GM18519 (cell line): ENCODE data around the gene CRB1.
"Not testable (repeated sequence)": the region's sequence is repeated elsewhere in the genome, so short reads cannot be mapped to it uniquely, and the experiment has no call there.

Experiments
- ATAC-seq: cut with Tn5 transposase; IDR thresholded peaks from one replicate; pipeline ENCODE4 v1.9.1; 2021; ENCODE audit warnings: mild to moderate bottlenecking, moderate library complexity; ENCODE audit not compliant: unreplicated experiment, low FRiP score

CRB1 gene

DNA sequence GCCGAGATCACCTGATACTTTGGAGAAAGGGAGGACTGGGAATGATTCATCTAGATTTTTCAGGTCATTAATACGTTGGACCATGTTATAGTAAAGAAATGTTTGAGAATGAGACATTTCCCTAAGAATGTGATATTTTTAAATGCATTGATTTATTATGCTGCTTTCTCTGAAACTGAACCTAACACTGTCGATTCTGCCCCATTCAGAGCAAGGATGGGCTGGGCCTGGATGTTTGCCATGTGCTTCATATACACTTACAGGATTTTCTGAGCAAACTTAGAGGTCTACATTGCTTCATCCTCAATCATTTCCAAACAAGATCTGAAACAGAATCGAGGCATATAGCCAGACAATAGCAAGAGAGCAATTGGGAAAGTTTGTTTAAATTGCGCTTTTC lies 183.3 kb downstream of the CRB1 start:
- no peak for ATAC-seq

DNA sequence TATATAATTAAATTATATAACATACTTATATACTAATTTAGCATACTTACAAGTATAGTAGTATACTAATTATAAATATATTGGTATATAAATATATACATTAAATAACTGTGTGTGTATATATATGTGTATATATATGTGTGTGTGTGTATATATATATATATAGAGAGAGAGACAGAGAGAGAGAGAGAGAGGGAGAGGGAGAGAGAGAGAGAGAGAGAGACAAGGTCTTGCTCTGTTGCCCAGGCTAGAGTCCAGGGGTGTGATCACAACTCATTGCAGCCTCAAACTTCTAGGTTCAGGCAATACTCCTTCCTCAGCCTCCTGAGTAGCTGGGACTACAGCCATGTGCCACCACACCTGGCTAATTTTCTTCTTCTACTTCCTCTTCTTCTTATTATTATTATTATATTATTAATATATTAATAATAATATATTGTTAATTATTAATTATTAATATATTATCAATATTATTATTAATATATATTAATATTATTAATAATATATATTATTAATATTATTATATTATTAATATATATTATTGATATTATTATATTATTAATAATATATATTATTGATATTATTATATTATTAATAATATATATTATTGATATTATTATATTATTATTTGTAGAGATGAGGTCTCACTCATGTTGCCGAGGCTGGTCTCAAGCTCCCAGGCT lies 185.5 kb downstream of the CRB1 start:
- no peak for ATAC-seq

DNA sequence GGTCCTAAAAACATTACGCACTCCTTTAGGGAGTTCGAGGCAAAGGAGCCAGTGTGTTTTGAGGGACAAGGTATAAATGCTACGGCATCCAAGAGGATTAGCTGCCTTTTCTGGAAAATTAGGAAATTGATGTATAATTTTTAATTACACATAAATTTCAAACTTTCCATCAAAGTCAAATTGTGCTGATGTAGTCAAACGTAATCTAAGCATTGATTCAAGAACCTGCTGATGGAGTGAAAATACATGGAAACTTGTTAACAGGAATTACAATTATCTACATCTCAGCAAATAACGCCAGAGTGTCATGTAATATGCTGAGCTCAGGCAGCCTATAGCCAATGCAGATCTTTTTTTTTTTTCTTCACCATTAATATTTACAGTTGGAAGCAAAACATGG lies 194.5 kb downstream of the CRB1 start:
- no peak for ATAC-seq

DNA sequence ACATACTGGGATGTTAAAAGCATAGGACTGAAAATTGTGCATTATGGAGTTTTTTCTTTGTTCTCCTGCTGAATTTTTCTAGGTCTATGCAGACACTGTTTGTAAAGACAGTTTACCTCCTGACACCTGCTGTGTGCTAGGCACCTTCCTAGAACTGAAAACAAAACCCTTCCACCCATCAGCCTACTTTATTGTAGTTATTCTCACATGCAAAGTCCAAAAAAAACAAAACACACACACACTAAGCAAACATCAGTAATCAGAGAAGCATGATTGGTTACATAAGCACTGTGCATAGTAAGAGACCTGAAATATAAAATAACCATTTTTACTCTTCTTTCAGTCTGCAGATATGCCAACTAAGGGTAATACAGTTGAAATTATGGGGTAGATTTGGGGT lies 195.1 kb downstream of the CRB1 start:
- no peak for ATAC-seq

DNA sequence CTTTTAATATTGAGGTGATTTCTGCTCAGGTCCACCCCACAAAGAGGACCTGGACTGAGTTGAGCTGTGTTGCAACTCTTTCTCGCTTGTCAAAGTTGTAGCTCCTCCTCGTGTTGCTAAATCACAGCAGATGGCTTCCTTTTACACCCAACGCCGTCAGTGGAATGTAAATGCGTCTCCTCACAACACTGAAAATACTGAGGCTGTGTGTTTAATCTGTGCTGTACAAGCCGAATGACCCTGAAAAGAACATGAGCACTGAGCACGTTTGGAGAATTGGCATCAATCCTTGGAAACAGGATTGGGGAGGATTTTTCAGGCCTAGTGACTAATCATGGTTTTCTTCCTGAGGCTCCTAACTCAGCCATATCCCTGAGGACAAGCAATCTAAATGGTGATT lies 196.0 kb downstream of the CRB1 start:
- ATAC-seq = no peak

DNA sequence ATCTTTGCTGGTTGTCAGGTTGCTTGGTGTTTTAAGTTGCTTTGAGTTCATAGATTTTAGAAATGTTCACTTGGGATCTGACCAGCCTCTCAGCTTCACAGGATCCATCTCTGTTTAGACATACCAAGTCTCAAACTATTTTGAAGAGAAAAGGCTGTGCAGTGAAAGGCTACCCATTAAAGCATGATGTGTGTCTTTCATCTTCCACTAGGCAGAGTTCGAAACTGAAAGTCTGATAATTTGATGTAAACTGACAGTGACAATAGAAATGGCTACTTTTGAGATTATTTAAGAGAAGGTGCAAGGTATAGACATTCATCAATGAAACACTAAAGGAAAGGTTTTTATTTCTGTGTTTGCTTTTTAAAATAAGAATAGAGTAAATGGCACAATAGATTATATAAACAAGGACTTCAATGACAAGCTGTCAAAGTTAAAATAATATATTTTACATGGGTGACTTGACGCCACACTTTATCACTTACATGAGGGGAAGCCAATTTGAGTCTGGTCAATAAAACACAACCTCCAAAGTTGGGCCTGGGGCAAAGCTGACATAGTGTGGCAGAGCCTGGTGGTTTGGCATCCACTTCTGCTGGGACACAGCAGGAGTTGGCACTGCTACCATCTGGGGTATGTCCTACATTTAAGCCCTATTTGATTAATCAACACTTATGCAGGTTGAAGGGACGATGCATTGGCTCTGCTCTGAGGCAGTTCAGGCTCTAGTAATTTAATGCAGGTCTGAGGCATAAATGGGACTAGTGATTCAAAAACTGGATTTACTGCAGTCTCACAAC lies 197.7 kb downstream of the CRB1 start:
- ATAC-seq = no peak

DNA sequence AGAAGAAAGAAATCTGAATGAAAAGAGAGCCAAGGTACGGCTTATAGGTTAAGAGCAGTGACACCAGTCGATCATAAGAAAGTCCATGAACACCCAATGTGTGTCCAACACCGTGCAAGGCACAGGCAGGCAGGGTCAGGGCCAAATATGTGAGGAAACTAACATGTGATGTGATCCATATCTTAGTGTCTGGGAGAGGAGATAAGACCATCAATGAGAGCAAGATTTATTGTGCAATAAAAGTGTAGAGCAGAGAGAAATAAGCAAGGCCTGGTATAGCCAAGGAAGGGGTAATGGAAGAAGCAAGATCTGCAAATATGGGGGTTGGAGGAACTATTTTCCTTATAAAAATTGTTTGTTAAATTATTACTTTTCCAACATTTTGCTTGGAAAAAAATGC lies 198.8 kb downstream of the CRB1 start:
- no peak for ATAC-seq

DNA sequence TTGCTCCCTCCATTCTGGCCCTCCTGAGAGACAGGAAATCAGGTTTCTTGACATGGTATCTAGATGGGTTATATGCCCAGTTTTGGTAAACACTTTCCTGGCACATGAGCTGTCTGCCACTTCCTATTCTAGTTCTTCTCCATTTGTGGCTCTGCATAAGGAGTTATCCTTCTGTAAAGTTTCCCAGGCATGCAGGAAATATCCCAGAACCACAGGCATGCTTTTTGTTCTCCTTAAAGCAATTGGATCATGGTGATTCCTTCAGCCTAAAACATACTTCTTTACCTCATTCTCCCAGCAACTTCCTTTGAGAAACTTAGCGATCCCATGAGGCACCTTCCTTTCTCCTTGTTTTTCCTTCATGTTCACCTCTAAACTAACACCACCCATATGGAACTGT lies 199.8 kb downstream of the CRB1 start:
- no peak for ATAC-seq

DNA sequence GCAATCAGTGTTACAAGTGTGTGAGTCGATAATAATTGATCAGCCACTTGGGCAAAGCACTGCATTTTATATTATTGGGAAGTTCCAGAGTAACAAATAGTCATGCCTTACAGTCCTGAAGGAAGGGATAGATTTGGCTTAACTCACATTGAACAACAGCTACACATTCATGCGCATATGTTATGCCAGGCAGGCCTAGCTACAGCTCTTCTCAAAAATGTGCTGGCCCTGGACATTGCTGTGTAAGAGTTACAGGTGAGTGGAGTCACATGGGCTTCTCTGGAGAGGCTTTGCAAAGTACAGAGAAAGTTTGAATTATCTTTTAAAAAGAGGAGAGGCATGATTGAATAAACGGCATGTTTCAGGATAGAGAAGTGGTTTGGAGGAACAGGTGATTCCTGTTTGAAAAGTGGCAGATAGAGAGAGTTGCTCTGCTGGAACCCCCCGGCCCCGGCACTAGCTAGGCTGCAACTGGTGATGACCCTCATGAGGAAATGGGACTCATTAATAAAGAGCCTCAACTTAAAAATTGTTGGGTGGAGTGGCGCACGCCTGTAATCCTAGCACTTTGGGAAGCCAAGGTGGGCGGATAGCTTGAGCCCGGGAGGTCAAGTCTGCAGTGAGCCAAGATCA lies 200.6 kb downstream of the CRB1 start:
- ATAC-seq = no peak

DNA sequence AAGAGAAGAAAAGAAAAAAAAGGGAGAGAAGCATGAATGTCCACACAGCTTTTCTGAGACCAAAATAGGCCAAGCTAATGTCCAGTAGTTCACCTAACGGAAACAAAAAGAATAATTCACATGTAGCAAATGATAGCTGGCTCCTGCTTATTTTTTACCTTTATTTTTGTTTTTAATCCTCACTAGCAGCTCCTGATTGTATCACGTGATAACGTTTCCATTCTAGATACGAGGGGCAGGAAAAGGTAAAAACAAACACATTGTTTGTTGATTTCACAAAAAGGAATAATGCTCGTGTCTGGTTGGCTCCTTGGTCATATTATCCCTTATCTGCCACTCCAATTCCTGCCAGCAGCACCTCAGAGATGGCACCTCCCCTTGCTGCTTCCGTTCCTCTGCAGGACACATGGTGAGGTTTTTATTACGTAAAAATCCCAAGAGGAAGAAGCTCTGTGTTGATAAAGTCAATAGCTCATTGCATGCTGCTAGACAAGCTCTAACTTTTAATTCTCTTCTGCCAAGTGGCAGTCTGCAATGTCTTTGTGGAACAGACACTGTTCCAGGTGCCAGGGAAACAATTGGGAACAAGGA lies 201.7 kb downstream of the CRB1 start:
- ATAC-seq = no peak

DNA sequence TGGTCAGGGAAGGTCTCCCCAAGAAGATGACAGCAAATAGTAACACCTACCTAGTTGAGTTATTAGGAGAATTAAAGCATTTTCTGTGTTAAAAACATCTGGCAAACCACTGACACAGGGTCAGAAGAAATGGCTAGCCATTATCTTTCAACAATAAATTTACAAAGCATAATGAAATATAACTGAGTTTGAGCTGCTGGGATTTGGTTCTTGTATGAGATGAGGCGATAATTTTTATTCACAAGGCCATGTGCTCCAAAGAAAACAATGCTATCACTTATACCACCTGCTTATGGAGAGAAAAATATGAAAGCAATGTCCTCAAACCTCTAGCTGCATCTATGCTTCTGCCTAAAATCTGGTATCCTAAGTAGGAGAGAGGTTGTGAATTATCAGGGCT lies 202.3 kb downstream of the CRB1 start:
- no peak for ATAC-seq

DNA sequence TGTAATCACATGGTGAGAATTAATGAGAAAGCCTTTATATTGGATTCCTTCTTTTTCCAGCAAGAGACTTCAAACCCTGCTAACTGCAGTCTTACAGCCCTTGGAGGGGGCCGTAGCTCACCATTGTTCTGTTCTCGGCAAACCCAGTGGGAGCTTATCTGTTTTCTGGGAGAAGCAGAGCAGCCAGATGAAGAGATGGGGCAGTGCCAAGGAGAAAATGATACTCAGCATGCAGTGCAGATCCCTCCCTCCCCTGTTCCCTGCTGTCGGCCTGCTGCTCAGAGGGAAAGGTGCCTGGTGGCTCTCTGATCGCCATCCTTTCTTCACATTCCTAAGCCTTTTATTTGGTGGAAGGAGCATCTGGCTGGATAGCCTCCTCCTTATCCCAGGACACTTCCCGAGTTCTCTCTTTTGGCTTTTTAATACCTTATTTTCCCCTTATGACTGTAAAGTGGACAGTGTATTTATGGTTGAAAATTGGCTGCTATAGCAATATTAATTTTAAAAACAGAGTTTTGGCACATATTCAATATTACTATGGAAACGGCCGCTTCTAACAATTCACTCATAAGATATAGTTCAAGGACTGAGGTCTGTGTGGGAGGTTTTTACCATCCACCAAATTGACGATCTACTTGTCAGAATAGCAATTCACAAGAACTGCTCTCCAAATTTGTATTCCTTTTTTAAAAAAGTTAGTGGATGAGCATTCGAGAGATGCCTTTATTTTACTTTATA lies 203.4 kb downstream of the CRB1 start:
- ATAC-seq = no peak

DNA sequence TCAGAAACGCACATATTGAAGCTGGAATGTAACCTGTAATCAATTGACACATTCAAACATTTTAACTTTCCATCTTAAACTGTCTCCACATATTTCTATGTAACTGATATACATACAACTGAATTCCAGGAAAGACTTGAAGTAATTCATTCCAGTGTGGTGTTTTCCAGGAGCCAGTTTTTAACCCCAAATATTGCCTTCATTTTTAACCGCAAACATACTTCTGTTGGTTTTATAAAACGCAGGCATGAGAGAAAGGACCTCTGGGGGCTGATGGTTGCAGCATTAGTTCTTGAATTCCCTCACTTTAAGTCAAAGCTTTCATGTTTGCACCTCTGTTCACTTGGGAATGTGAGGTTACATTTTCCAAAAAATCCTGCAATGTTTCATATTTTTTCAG lies 204.1 kb downstream of the CRB1 start:
- no peak for ATAC-seq

DNA sequence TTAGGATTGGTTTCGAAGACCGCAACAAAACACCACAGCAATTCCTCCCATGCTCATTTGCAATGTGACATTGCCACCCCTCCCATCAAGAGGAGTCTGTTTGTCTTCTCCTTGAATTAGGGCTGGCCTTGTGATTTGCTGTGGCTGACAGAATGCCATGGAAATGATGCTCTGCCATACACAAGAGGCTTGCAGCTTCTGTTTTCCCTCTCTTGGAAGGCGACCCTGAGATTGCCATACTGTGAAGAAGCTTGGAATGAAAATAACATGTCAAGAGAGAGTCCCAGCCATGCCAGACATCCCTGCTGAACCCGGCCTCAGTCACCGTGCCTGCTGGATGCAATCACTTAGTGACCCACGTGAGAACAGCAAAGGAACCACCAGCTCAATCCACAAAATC lies 212.4 kb downstream of the CRB1 start:
- no peak for ATAC-seq

DNA sequence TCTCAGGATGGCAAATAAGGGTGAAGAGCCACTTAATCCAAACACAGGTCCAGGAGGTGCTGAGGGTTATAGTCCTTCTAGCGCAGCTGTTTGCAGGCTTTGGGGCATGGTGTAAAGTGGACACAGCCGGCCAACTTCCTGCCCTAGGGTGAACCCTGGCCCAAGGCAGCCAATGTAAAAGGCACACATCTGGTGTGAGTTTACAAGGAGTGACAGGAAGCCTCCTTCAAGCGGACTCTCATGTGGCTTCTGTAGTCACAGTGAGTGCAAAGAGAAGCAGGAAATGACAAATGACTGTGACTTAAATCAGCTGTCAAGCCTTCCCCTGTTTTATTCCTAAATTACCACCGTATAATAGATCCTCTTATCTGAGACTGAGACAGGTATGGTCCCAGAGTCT lies 213.0 kb downstream of the CRB1 start:
- ATAC-seq = no peak

DNA sequence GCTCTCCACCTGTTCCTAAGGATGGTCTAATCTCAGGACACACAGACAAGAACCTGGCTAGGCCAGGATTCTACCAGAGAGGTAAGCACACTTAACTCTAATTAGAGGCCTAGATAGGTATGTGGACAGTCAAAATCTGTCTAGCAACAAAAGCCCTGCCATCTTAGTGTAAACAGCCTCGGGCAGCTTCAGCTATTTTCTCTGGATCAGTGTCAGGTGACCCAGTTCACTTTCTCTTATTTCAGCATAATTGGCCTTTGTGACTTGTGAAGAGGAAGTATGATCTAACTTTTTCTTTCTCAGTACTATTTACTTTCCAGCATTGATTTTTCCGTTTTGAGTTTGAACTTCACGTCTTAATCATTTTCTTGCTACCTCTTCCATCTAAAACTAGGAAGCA lies 217.7 kb downstream of the CRB1 start:
- no peak for ATAC-seq

DNA sequence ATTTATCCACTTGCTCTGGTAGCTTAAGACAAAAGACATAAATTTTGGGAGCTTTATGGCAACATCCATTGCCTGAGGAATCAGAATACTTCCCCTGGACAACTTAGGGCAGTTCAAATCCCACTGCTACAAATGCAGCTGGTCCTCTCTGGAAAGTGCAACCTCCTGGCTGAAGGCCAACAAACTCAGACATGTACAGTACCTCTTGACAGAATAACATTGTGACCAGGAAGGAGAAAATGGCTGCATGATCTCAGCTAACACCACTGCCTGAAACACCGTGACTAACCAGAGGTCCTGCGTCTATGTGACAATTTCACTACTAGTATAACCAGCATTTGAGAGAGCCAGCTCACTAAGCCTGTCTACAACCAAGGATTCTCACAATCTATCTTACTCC lies 218.9 kb downstream of the CRB1 start:
- ATAC-seq = no peak

DNA sequence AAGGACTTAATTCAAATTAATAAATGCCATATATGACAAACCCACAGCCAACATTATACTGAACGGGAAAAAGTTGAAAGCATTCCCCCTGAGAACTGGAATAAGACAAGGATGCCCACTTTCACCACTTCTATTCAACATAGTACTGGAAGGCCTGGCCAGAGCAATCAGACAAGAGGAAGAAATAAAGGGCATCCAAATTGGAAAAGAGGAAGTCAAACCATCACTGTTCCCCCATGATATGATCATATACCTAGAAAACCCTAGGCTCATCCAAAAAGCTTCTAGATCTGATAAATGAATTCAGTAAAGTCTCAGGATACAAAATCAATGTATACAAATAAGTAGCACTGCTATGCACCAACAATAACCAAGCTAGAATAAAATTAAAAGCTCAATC lies 223.5 kb downstream of the CRB1 start:
- ATAC-seq = not testable (repeated sequence)

DNA sequence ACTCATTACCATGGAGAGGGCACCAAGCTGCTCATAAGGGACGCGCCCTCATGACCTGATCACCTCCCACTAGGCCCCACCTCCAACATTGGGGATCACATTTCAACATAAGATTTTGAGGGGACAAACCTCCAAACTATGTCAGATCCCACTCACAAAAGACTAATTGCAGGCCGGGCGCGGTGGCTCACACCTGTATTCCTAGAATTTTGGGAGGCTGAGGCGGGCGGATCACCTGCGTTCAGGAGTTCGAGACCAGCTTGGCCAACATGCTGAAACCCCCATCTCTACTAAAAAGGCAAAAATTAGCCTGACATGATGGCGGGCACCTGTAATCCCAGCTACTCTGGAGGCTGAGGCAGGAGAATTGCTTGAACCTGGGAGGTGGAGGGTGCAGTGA lies 228.7 kb downstream of the CRB1 start:
- ATAC-seq = no peak

DNA sequence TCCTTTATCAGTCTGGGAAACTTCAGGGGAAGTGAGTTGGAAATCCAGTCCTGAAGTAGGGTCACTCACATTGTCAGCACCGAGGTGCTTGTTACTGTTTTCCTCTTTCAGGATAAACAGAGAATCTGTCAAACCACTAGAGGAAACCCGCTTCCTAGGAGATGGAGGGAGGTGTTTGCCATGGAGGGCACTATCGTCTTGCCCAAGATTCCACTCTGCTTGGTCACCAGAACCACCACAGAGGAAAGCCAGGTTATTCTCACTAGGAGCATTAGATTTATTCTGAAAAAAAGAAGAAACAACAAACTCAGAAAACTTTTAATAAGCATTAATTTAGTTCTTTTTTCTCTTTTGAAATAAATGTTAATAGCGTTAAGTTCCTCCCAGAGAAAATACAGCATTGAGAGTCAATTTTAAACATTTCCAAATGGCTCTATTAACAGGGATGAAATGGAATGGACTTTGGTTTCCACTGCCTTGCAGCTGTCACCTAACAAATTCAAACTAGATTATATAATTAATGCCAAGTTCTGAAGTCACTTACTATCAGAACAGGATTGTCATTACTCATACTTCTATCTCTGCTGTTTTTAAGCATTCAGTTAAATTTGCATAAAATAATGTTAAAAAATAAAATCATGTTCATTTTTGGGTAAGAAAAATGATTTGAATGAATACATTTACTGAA lies 242.8 kb downstream of the CRB1 start:
- no peak for ATAC-seq
